SH-SY5Y (cell line): Measurements from ENCODE around the gene APP.

ENCODE experiments used
- GATA2 ChIP-seq: IDR thresholded peaks from 2 replicates; pipeline ENCODE4 v1.6.1; 2011; ENCODE audit warnings: mild to moderate bottlenecking, low read depth, low read length
- GATA3 ChIP-seq: IDR thresholded peaks from 2 replicates; pipeline ENCODE4 v1.6.1; 2011; ENCODE audit warnings: low read depth, mild to moderate bottlenecking, low read length, moderate library complexity

- TF ChIP-seq GATA2 (no peak), GATA3 (no peak)
Measured at GRCh38 chr21:26055841-26056264, 114.7 kb downstream of the APP start.
